Stimulated activated CD4-positive, alpha-beta T cell treated with anti-CD3 and anti-CD28 coated beads, TNF-alpha, amount 100 ng/mL, for 48 hours (primary cell): ENCODE results near the gene UBL3.

Experiments used
- DNase-seq, 3 donors: peaks; one replicate each; pipeline ENCODE4 v3.0.0-alpha.2; 2020; ENCODE audit warnings: low read depth in 3 of 3

Gene UBL3

GRCh38 chr13:29810145-29810742, 40.2 kb downstream of the UBL3 start:
- no peak for DNase-seq

- no peak for DNase-seq
Observed at GRCh38 chr13:29808264-29808663, 42.2 kb downstream of the UBL3 start.

- DNase-seq = no peak
Observed at GRCh38 chr13:29805994-29806979, 44.1 kb downstream of the UBL3 start.

GRCh38 chr13:29803221-29803620, 47.2 kb downstream of the UBL3 start:
- DNase-seq = no peak

- DNase-seq = no peak
Observed at GRCh38 chr13:29802621-29803020, 47.8 kb downstream of the UBL3 start.

GRCh38 chr13:29801737-29802305, 48.6 kb downstream of the UBL3 start:
- no peak for DNase-seq

GRCh38 chr13:29801102-29801501, 49.3 kb downstream of the UBL3 start:
- no peak for DNase-seq

GRCh38 chr13:29800687-29801086, 49.7 kb downstream of the UBL3 start:
- DNase-seq = no peak

GRCh38 chr13:29799041-29799440, 51.4 kb downstream of the UBL3 start:
- DNase-seq = no peak

- no peak for DNase-seq
Observed at GRCh38 chr13:29791997-29792780, 58.2 kb downstream of the UBL3 start.

- no peak for DNase-seq
Observed at GRCh38 chr13:29791508-29791907, 58.9 kb downstream of the UBL3 start.

- no peak for DNase-seq
Observed at GRCh38 chr13:29786698-29787097, 63.7 kb downstream of the UBL3 start.

GRCh38 chr13:29785978-29786377, 64.4 kb downstream of the UBL3 start:
- no peak for DNase-seq

GRCh38 chr13:29782798-29783197, 67.6 kb downstream of the UBL3 start:
- no peak for DNase-seq

GRCh38 chr13:29774830-29775229, 75.6 kb downstream of the UBL3 start:
- no peak for DNase-seq

GRCh38 chr13:29771247-29771646, 79.2 kb downstream of the UBL3 start:
- DNase-seq = no peak

GRCh38 chr13:29767006-29767405, 83.4 kb downstream of the UBL3 start:
- no peak for DNase-seq

- DNase-seq = no peak
Observed at GRCh38 chr13:29763436-29764180, 86.8 kb downstream of the UBL3 start.

- no peak for DNase-seq
Observed at GRCh38 chr13:29761815-29762214, 88.6 kb downstream of the UBL3 start.

- no peak for DNase-seq
Observed at GRCh38 chr13:29761160-29761559, 89.3 kb downstream of the UBL3 start.

- DNase-seq = no peak
Observed at GRCh38 chr13:29760544-29760943, 89.9 kb downstream of the UBL3 start.
